RKO (cell line): ENCODE data around the gene LTC4S.
"Not testable (repeated sequence)": the region's sequence is repeated elsewhere in the genome, so short reads cannot be mapped to it uniquely, and the experiment has no call there.

Source experiments
- DNase-seq: peaks from one replicate; pipeline ENCODE4 v3.0.0-alpha.2; 2016; ENCODE audit warnings: low spot score

The LTC4S gene

DNA sequence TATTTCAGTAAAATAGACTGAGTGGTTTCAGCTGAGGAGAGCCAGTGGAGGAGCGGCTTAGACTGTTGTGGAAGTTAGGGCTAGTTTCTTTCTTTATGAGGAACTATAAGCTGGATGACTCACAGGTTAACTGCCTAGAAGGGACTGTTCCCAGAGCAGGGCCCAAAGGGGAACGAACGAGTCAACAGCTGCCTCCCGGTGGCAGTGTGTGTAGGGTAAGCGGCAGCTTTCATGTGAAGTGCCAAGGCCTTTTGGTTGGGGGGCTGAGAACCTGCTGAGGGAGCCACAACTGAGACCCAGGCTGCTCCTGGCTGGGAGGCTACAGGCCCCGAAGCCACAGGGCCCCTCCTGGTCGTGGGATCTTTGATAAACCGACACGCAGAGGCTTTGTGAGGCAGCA lies 33.9 kb downstream of the LTC4S start:
- DNase-seq = peak; percentile 81

- DNase-seq = no peak
These were observed 35.1 kb downstream of the LTC4S start for GRCh38 chr5:179828756-179829421.

GRCh38 chr5:179829732-179830435 lies 36.1 kb downstream of the LTC4S start:
- no peak for DNase-seq

DNA sequence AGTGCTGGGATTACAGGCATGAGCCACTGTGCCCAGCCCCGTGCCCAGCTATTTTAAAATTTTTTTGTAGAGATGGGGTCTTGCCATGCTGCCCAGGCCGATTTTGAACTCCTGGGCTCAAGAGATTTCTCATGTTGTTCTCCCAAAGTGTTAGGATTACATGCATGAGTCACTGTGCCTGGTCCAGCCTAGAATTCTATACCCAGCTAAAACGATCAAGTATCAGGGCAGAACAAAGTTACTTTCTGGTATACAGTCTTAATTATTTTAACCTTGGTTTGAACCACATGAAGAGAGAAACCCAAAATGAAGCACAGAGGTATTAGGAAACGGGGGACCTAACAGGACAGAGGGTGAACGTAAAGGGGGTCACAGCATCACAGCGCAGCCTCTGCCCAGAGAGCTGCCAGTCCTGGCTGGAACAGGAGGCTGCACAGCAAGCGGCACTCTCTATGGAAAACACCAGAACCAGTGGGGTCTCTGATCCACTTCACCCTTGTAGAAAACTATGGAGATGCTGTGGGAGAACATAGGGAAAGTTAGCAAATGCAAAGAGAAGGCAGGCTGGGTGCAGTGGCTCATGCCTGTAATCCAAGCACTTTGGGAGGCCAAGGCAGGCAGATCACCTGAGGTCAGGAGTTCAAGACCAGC lies 37.2 kb downstream of the LTC4S start:
- no peak for DNase-seq

DNA sequence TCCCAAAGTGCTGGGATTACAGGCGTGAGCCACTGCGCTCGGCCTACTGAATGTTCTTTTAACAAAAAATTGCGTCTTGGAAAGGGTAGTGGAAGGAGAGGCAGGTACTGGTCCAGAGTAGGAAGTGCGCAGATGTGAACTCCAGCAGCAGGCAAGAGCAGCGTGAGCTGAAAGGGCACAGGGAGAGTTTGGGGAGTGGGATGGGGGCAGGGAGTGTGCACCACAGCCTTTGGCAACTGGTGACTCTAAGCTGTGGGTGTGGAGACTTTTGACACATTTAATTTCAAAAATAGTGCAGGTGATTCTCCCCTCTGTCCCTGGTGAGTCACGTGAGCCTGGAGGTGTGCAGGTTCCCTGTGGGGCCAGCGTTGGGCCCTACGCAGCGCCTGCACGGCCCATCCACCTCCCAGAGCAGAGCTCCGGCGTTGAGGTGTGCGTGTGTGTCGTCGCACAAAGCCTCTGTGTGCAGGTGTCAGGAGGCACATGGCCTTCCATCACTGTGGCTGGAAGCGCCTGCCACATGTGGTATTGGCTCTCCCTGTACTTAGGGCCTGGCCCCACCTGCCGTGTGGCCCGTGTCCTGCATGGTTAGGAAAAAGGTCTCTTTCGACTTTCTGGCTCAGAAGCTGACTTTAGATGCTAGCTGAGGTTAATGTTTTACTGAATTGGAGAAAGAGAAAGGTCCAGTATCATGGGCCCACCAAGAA lies 38.4 kb downstream of the LTC4S start:
- no peak for DNase-seq

DNA sequence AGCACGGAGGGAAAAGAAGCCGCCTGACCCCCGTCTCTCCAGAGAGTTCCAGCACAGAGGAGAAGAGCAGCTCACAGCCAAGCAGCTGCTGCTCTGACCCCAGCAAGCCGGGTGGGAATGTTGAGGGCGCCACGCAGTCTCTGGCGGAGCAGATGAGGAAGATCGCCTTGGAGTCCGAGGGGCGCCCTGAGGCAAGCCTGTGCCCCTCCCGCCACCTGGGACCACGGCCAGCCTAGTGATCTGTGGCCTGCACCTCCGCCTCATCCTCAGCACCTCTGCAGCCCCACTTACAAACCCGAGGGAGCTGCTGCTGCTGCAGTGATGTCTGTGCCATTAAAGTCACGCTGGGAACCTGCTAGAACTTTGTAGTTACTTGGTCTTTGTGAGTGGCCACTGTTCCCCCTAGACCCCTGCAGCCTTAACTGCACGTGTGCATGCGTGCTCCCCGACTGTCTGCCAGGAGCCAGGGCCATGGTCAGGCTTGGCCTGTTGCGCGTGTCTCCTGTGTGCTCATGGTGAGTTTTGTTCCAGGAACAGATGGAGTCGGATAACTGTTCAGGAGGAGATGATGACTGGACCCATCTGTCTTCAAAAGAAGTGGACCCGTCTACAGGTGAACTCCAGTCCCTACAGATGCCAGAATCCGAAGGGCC lies 39.4 kb downstream of the LTC4S start:
- DNase-seq = no peak

DNA sequence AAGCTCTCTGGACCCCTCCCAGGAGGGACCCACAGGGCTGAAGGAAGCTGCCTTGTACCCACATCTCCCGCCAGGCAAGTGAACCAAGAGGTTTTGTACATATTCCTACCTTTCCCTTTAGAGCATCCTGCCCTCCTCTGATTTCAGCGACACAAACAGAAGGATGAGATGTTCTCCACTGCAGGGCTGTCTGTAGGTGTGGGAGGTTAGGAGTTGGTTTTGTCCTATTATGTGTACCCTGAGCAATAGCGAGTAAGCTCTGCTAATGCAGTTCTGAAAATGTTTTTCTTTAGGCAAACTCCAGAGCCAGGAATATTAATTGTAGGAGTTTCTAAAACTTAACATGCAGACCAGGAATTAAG lies 39.9 kb downstream of the LTC4S start:
- DNase-seq = no peak

GRCh38 chr5:179834120-179834519 lies 40.3 kb downstream of the LTC4S start:
- DNase-seq = no peak

GRCh38 chr5:179834871-179835270 lies 41.1 kb downstream of the LTC4S start:
- not testable (repeated sequence) for DNase-seq

DNA sequence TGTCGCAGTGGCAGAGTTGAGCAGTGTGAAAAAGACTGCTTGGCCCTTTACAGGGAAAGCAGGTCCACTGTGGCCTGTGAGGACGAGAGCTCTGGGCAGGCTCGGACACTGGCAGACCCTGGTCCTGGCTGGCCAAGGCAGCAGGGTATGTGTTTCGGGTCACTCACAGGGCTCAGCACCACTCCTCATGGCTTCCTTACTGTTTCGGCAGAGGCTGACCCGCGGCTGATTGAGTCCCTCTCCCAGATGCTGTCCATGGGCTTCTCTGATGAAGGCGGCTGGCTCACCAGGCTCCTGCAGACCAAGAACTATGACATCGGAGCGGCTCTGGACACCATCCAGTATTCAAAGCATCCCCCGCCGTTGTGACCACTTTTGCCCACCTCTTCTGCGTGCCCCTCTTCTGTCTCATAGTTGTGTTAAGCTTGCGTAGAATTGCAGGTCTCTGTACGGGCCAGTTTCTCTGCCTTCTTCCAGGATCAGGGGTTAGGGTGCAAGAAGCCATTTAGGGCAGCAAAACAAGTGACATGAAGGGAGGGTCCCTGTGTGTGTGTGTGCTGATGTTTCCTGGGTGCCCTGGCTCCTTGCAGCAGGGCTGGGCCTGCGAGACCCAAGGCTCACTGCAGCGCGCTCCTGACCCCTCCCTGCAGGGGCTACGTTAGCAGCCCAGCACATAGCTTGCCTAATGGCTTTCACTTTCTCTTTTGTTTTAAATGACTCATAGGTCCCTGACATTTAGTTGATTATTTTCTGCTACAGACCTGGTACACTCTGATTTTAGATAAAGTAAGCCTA lies 42.6 kb downstream of the LTC4S start:
- DNase-seq = peak; percentile 70

DNA sequence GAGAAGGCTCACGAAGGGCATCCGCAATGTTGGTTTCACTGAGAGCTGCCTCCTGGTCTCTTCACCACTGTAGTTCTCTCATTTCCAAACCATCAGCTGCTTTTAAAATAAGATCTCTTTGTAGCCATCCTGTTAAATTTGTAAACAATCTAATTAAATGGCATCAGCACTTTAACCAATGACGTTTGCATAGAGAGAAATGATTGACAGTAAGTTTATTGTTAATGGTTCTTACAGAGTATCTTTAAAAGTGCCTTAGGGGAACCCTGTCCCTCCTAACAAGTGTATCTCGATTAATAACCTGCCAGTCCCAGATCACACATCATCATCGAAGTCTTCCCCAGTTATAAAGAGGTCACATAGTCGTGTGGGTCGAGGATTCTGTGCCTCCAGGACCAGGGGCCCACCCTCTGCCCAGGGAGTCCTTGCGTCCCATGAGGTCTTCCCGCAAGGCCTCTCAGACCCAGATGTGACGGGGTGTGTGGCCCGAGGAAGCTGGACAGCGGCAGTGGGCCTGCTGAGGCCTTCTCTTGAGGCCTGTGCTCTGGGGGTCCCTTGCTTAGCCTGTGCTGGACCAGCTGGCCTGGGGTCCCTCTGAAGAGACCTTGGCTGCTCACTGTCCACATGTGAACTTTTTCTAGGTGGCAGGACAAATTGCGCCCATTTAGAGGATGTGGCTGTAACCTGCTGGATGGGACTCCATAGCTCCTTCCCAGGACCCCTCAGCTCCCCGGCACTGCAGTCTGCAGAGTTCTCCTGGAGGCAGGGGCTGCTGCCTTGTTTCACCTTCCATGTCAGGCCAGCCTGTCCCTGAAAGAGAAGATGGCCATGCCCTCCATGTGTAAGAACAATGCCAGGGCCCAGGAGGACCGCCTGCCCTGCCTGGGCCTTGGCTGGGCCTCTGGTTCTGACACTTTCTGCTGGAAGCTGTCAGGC lies 43.6 kb downstream of the LTC4S start:
- no peak for DNase-seq

DNA sequence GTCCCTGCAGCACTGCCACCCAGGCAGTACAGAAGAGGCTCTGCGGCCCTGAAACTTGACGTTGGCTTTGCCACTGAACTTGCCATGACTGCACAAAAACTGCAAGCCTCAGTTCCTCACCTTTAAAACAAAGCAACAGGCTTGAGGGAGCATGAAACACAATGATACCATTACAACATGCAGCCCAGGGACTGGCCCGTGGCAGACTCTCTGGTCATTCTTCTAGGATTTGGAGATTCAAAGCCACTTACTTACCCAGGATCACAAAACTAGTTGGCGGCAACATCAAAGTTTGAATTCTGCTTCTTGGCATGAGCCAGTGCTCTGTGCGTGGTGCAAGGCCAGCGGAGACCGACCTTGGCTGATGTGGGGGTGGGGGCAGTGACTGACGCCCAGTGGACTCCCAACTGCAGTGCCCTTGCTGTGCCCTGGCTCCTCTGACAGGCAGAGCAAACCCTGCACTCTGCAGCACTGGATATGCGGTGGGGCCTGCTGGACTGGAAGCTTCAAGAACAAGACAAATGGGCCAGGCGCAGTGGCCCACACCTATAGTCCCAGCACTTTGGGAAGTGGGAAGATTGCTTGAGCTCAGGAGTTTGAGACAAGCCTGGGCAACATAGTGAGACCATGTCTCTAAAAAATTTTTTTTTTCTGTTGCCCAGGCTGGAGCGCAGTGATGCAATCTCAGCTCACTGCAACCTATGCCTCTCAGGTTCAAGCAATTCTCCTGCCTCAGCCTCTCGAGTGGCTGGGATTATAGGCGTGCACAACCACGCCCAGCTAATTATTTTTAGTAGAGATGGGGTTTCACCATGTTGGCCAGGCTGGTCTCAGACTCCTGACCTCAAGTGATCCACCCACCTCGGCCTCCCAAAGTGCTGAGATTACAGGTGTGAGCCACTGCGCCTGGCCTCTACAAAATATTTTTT lies 45.8 kb downstream of the LTC4S start:
- no peak for DNase-seq

- DNase-seq = no peak
These were observed 46.5 kb downstream of the LTC4S start for GRCh38 chr5:179840321-179840720.

GRCh38 chr5:179840766-179841165 lies 47.0 kb downstream of the LTC4S start:
- no peak for DNase-seq

- no peak for DNase-seq
These were observed 47.8 kb downstream of the LTC4S start for GRCh38 chr5:179841621-179842020.
